ENCODE results near the gene C2orf92. TPM values are rescaled to one million over a fixed set of nuclear protein-coding genes. Genes with fewer than 3 reads are reported as not detected.
A peak's percentile ranks its signal among the peaks of the same experiment; 100 is the strongest.

C2orf92 gene
- total and polyA plus RNA-seq, 2 experiments from 2014 or later, result 1.1 to 1.2 TPM

GRCh38 chr2:97693476-97693875, 24.0 kb downstream of the C2orf92 start:
- H3K79me2 ChIP-seq (ENCODE audit: insufficient read depth), result no peaks in the 10 kb centered on the region
- peak; percentile 16 for DNase-seq

GRCh38 chr2:97695744-97696143, 26.2 kb downstream of the C2orf92 start:
- Histone ChIP-seq H2AFZ (no peak overlapping the region), H3K4me3 (no peak overlapping the region), H3K36me3 (ENCODE audit: low read depth) (no peaks in the 10 kb centered on the region), H3K79me2 (ENCODE audit: insufficient read depth) (no peaks in the 10 kb centered on the region), H3F3A (ENCODE audit: insufficient read depth) (no peaks in the 10 kb centered on the region), H3K9ac (no peak overlapping the region), H3K9me3 (ENCODE audit: low read depth) (no peaks in the 10 kb centered on the region), H3K9me2 (ENCODE audit: insufficient read depth) (no peaks in the 10 kb centered on the region), H3K4me2 (ENCODE audit: unreplicated experiment) (no peak overlapping the region), H3K4me1 (ENCODE audit: insufficient read depth) (no peaks in the 10 kb centered on the region), H4K20me1 (ENCODE audit: insufficient read depth) (no peaks in the 10 kb centered on the region), H3K27ac (no peak overlapping the region), H3K27me3 (replicated peaks; ENCODE audit: insufficient read depth) (no peaks in the 10 kb centered on the region)
- TF ChIP-seq EZH2 (IDR thresholded peaks at IDR 0.05; ENCODE audit: insufficient read depth, poor library complexity, severe bottlenecking) (no peak), EZH2phosphoT487 (IDR thresholded peaks at IDR 0.05; ENCODE audit: insufficient read depth, low read depth) (no peak)
- 62 to 71% methylated on average over 5 of the region's 5 CpGs for WGBS, 2 experiments (ENCODE audit: low coverage in 1 of 2, low lambda C conversion rate in 2 of 2, missing lambda C conversion rate in 2 of 2)
- no peak for DNase-seq
- in situ Hi-C loops (cut with MboI), result loop anchor here (10.0 kb wide), 1 partner anchor 101 kb away; no protein-coding TSS in a partner anchor

More at GRCh38 chr2:97693476-97693875, 24.0 kb downstream of the C2orf92 start:
- Histone ChIP-seq H3K36me3 (ENCODE audit: low read depth) (no peaks in the 10 kb centered on the region), H3F3A (ENCODE audit: insufficient read depth) (no peaks in the 10 kb centered on the region), H3K27me3 (replicated peaks; ENCODE audit: insufficient read depth) (no peaks in the 10 kb centered on the region), H4K20me1 (ENCODE audit: insufficient read depth) (no peaks in the 10 kb centered on the region), H2AFZ (no peak overlapping the region), H3K9me2 (ENCODE audit: insufficient read depth) (no peaks in the 10 kb centered on the region), H3K27ac (no peak overlapping the region), H3K9me3 (ENCODE audit: low read depth) (no peaks in the 10 kb centered on the region), H3K4me1 (ENCODE audit: insufficient read depth) (no peaks in the 10 kb centered on the region), H3K9ac (no peak overlapping the region), H3K4me3 (no peak overlapping the region), H3K4me2 (ENCODE audit: unreplicated experiment) (no peak overlapping the region)
- in situ Hi-C loops (cut with MboI), result loop anchor here (10.0 kb wide), 1 partner anchor 99 kb away; no protein-coding TSS in a partner anchor
- no peak for TF ChIP-seq EZH2phosphoT487 (IDR thresholded peaks at IDR 0.05; ENCODE audit: insufficient read depth, low read depth)
- no peak for TF ChIP-seq EZH2 (IDR thresholded peaks at IDR 0.05; ENCODE audit: insufficient read depth, poor library complexity, severe bottlenecking)

GRCh38 chr2:97697252-97698235, 28.0 kb downstream of the C2orf92 start:
- H3F3A ChIP-seq (ENCODE audit: insufficient read depth), result no peaks in the 10 kb centered on the region
- H3K36me3 ChIP-seq (ENCODE audit: low read depth), result no peaks in the 10 kb centered on the region
- H2AFZ ChIP-seq, result peak overlapping the region; percentile 57
- H3K9me2 ChIP-seq (ENCODE audit: insufficient read depth), result no peaks in the 10 kb centered on the region
- H3K9me3 ChIP-seq (ENCODE audit: low read depth), result no peaks in the 10 kb centered on the region
- TF ChIP-seq EZH2 (IDR thresholded peaks at IDR 0.05; ENCODE audit: insufficient read depth, poor library complexity, severe bottlenecking) (no peak), EZH2phosphoT487 (IDR thresholded peaks at IDR 0.05; ENCODE audit: insufficient read depth, low read depth) (no peak)
- no peak overlapping the region for H3K27ac ChIP-seq
- H3K27me3 ChIP-seq (replicated peaks; ENCODE audit: insufficient read depth), result no peaks in the 10 kb centered on the region
- peak overlapping the region; percentile 46 for H3K9ac ChIP-seq
- 22% methylated on average over 14 of the region's 14 CpGs for WGBS, 2 experiments (ENCODE audit: low coverage in 1 of 2, low lambda C conversion rate in 2 of 2, missing lambda C conversion rate in 2 of 2)
- H3K4me2 ChIP-seq (ENCODE audit: unreplicated experiment), result peak overlapping the region; percentile 60
- peak overlapping the region; percentile 47 for H3K4me3 ChIP-seq
- no peaks in the 10 kb centered on the region for H3K4me1 ChIP-seq (ENCODE audit: insufficient read depth)
- H4K20me1 ChIP-seq (ENCODE audit: insufficient read depth), result no peaks in the 10 kb centered on the region
- H3K79me2 ChIP-seq (ENCODE audit: insufficient read depth), result no peaks in the 10 kb centered on the region
- DNase-seq, result peak; percentile 81
- in situ Hi-C loops (cut with MboI), result loop anchor here (10.0 kb wide), 1 partner anchor 103 kb away; no protein-coding TSS in a partner anchor

GRCh38 chr2:97698530-97698929, 29.0 kb downstream of the C2orf92 start:
- H3K9ac ChIP-seq, result no peak overlapping the region
- no peak overlapping the region for H2AFZ ChIP-seq
- H3K4me3 ChIP-seq, result no peak overlapping the region
- H3K9me3 ChIP-seq (ENCODE audit: low read depth), result no peaks in the 10 kb centered on the region
- H3F3A ChIP-seq (ENCODE audit: insufficient read depth), result no peaks in the 10 kb centered on the region
- H3K36me3 ChIP-seq (ENCODE audit: low read depth), result no peaks in the 10 kb centered on the region
- H4K20me1 ChIP-seq (ENCODE audit: insufficient read depth), result no peaks in the 10 kb centered on the region
- no peak for TF ChIP-seq EZH2phosphoT487 (IDR thresholded peaks at IDR 0.05; ENCODE audit: insufficient read depth, low read depth)
- no peak for TF ChIP-seq EZH2 (IDR thresholded peaks at IDR 0.05; ENCODE audit: insufficient read depth, poor library complexity, severe bottlenecking)
- WGBS, 2 experiments (ENCODE audit: low coverage in 1 of 2, low lambda C conversion rate in 2 of 2, missing lambda C conversion rate in 2 of 2), result 78% methylated on average over 4 of the region's 4 CpGs
- no peaks in the 10 kb centered on the region for H3K27me3 ChIP-seq (replicated peaks; ENCODE audit: insufficient read depth)
- in situ Hi-C loops (cut with MboI), result loop anchor here (10.0 kb wide), 1 partner anchor 104 kb away; no protein-coding TSS in a partner anchor
- no peak overlapping the region for H3K27ac ChIP-seq
- no peaks in the 10 kb centered on the region for H3K4me1 ChIP-seq (ENCODE audit: insufficient read depth)
- DNase-seq, result no peak
- no peaks in the 10 kb centered on the region for H3K79me2 ChIP-seq (ENCODE audit: insufficient read depth)
- H3K9me2 ChIP-seq (ENCODE audit: insufficient read depth), result no peaks in the 10 kb centered on the region
- H3K4me2 ChIP-seq (ENCODE audit: unreplicated experiment), result no peak overlapping the region

All from GM23248 (cell line).